ENCODE measurements around the gene NTN5. TPM values are rescaled to one million over a fixed set of nuclear protein-coding genes. Genes with fewer than 3 reads are reported as not detected.
A peak's percentile ranks its signal among the peaks of the same experiment; 100 is the strongest.

Gene NTN5
- total RNA-seq, 1 experiment from 2014 or later = 0.55 TPM

- H3K4me3 Mint-ChIP-seq = peak overlapping the region in 1 of 2 experiments; percentile 11; a peak in 2 of 5 replicates
- no peak overlapping the region for H2BK120ac ChIP-seq (ENCODE audit: low read depth, low read length, poor library complexity, severe bottlenecking)
These were observed 30.0 kb downstream of the NTN5 start for GRCh38 chr19:48642862-48643261.

More at GRCh38 chr19:48642862-48643261, 30.0 kb downstream of the NTN5 start:
- no peak overlapping the region for H2AK5ac ChIP-seq (ENCODE audit: insufficient read length, low read length)
- H3K4me2 ChIP-seq (ENCODE audit: insufficient read depth, insufficient read length, low read length) = no peak overlapping the region
- H3T11ph ChIP-seq (ENCODE audit: low read length) = no peak overlapping the region
- no peak overlapping the region for H2BK5ac ChIP-seq (ENCODE audit: insufficient read length, low read length)
- no peak overlapping the region for H3K9ac ChIP-seq (ENCODE audit: extremely low read depth, insufficient read length, low read length)
- no peak overlapping the region for H4K8ac ChIP-seq (replicated peaks; ENCODE audit: insufficient read length, low read depth, low read length)
- H3K79me1 ChIP-seq (ENCODE audit: insufficient read depth, low read depth, low read length, poor library complexity, severe bottlenecking) = no peaks in the 10 kb centered on the region
- no peak for TF ChIP-seq CTCF (conservative IDR thresholded peaks at IDR 0.05)
- H4K91ac ChIP-seq (ENCODE audit: insufficient read length, low read depth, low read length) = no peak overlapping the region
- DNase-seq = no peak
- no peak overlapping the region for H3K56ac ChIP-seq (ENCODE audit: insufficient read length, low read depth, low read length)
- H3K27me3 ChIP-seq (ENCODE audit: insufficient read depth, low read length) = no peaks in the 10 kb centered on the region
- no peak overlapping the region for H2AFZ ChIP-seq (ENCODE audit: low read length)
- H4K5ac ChIP-seq (ENCODE audit: insufficient read length, low read depth, low read length) = no peak overlapping the region
- H3K4ac ChIP-seq (ENCODE audit: low read depth, low read length) = no peak overlapping the region
- no peak overlapping the region for H2BK12ac ChIP-seq (ENCODE audit: insufficient read length, low read depth, low read length)
- no peak overlapping the region for H3K23ac ChIP-seq (ENCODE audit: insufficient read length, low read depth, low read length)
- H3K27ac ChIP-seq (ENCODE audit: insufficient read length, low read depth, low read length) = no peak overlapping the region
- no peak overlapping the region for H3K18ac ChIP-seq (ENCODE audit: insufficient read length, low read depth, low read length)
- H3K4me1 Mint-ChIP-seq = peaks cover 34 to 35% of the 10 kb centered on the region in 2 experiments
- H3K9me3 ChIP-seq (ENCODE audit: control insufficient read depth, low read depth, low read length) = no peaks in the 10 kb centered on the region
- no peak overlapping the region for H2BK20ac ChIP-seq (ENCODE audit: low read depth, low read length, poor library complexity, severe bottlenecking)
- H2BK15ac ChIP-seq (ENCODE audit: low read depth, low read length) = no peak overlapping the region
- H3K9me3 Mint-ChIP-seq = no peaks in the 10 kb centered on the region; a peak in 1 of 5 replicates
- H3K23me2 ChIP-seq (ENCODE audit: insufficient read length, low read depth, low read length, poor library complexity, severe bottlenecking) = peaks cover 16% of the 10 kb centered on the region
- no peaks in the 10 kb centered on the region for H3K79me2 ChIP-seq (ENCODE audit: insufficient read depth, low read length)
- WGBS (ENCODE audit: extremely low coverage, insufficient read length, low lambda C conversion rate) = no CpG with 5 or more reads among the region's 5 CpGs
- H3K4me1 ChIP-seq (ENCODE audit: insufficient read depth, low read length) = peaks cover 2% of the 10 kb centered on the region; the same call in 1 of the 2 replicates
- H3K14ac ChIP-seq (ENCODE audit: insufficient read depth, low read length) = no peak overlapping the region
- H3K36me3 Mint-ChIP-seq (ENCODE audit: insufficient read depth in 1 of 3, low read depth in 3 of 3) = peaks cover 14 to 36% (median 36%) of the 10 kb centered on the region in 3 experiments
- peak overlapping the region in 1 of 3 experiments; percentile 42; a peak in 1 of 7 replicates for H3K27ac Mint-ChIP-seq
- H4K20me1 ChIP-seq (ENCODE audit: control insufficient read depth, insufficient read depth, insufficient read length) = no peaks in the 10 kb centered on the region
- no peaks in the 10 kb centered on the region; the same call in 1 of the 2 replicates for H3K27me3 Mint-ChIP-seq (ENCODE audit: low read depth)
